HG02938 (cell line): ENCODE measurements around the gene LRMDA.
A peak's percentile ranks its signal among the peaks of the same experiment; 100 is the strongest.

Experiments used
- ATAC-seq: cut with Tn5 transposase; IDR thresholded peaks from one replicate; pipeline ENCODE4 v1.9.1; 2021; ENCODE audit warnings: mild to moderate bottlenecking, moderate library complexity; ENCODE audit not compliant: unreplicated experiment

Gene LRMDA

GRCh38 chr10:76546411-76546810 lies 1115.0 kb downstream of the LRMDA start:
- ATAC-seq, result no peak

DNA sequence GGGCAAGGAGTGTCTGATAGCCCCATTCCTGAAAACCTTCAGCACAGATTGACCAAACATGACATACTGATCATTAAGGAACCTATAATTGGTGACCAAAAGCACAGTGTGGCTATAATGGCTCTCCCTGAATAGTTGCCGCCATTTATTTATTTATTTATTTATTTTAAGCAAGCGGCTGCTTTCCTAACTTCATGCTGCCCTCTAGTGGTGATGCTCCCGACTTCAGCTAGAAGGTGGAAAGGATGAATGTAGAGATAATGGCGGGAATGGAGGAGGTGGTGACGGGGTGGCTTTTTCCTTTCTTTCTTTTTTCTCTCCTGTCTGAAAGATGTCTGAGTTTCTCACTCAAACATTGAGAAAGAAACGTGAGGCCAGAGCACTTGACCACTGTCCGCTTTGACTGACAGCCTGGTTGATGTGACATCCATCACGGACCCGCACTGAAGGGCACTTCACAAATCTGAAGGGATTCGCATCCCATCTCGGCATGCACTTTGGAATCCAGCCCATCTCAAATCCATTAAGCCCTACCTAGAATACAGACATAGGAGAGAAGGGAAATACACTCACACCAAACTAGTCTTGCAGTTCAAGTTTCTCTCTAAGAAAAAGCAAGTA lies 1116.0 kb downstream of the LRMDA start:
- peak; percentile 61 for ATAC-seq

DNA sequence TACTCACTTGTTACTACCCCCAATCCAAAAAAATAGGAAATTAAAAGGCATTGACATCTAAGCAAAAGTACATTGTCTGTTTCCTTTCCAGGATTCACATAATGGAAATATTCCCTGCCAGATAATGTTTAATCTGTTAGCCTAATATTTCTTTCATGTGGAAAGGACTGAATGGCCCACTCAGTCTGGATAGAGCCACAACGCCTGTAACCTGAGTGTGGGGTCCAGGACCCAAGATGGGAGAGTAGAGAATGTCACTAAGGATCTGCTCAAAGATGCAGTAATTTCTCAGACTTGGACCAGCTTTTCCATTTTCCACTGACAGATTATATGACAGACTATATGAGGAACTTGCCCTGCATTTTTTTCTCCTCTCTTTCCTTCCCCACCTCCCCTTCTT lies 1117.3 kb downstream of the LRMDA start:
- ATAC-seq, result no peak

- ATAC-seq, result no peak
Measured at GRCh38 chr10:76549171-76549570, 1117.7 kb downstream of the LRMDA start.

DNA sequence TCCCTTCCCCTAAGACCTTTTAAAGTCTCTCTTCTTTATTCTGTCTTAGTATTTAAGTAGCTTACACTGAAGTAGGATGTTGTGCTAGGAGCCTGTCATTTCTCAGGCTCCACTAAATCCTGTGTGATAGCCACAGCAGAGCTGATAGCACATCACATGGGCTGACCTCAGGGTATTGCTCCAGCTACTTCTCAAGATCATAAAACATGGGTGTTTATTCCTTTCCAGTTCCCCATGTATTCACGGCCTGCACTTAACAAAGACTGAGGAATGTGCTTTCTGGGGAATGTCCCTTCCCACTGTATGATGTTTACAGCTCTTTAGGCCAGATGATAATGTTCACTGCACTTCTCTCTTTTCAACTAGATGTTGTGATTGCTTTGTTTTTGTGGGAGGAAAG lies 1119.4 kb downstream of the LRMDA start:
- ATAC-seq, result no peak

- no peak for ATAC-seq
Measured at GRCh38 chr10:76552091-76552873, 1120.9 kb downstream of the LRMDA start.

- ATAC-seq, result no peak
Measured at GRCh38 chr10:76553263-76554032, 1122.0 kb downstream of the LRMDA start.

DNA sequence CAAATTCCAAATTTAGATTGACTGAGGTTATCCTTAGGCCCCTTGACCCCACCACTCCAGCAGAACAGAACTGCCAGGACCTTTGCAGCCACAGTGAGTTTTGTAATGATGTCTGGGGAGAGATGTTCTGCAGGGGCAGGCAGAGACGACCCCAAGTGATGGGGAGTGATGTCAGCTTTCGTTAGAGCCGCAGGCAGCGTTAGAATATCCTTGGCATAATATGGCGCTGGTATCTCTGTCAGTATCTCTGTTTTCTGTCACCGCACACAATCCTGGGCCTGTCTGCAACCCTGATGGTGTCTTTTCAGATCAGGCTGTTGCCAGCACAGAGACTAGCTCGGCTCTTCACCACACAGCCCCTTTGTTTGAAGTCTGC lies 1122.6 kb downstream of the LRMDA start:
- ATAC-seq, result no peak

GRCh38 chr10:76554478-76554877 lies 1123.1 kb downstream of the LRMDA start:
- no peak for ATAC-seq

DNA sequence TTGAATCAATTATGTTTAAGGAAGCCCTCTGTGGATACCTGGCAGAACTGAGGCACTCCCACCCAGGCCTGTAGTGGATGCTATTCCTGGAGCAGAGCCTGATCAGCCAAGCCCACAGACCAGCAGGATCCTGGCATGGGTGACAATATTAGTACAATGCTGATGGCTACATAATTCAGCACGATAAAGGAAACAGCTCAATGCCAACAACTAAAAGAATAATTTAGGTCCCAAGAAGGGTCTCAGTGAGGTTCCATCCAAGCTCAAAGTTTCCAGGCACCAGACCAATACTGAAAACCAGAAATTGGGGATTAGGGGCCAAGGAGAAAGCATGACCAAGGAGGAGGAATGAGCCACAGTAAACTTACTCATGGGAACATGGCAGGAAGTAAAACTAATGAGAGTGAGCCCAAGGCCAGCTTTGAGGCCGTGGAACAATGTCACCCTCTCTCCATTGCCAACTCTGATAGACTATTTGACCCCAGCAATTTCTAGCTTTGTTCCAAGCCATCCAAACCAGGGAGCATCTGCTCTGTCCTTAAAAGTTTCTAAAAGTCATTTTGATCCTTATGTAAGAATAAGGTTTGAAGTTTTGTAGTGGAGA lies 1123.7 kb downstream of the LRMDA start:
- ATAC-seq, result no peak

- no peak for ATAC-seq
Measured at GRCh38 chr10:76557366-76557765, 1125.9 kb downstream of the LRMDA start.

GRCh38 chr10:76558586-76558985 lies 1127.2 kb downstream of the LRMDA start:
- ATAC-seq, result no peak

- ATAC-seq, result no peak
Measured at GRCh38 chr10:76558996-76559891, 1127.8 kb downstream of the LRMDA start.

- ATAC-seq, result no peak
Measured at GRCh38 chr10:76559892-76560220, 1128.4 kb downstream of the LRMDA start.

GRCh38 chr10:76560338-76560737 lies 1128.9 kb downstream of the LRMDA start:
- no peak for ATAC-seq

- no peak for ATAC-seq
Measured at GRCh38 chr10:76563286-76563685, 1131.9 kb downstream of the LRMDA start.

DNA sequence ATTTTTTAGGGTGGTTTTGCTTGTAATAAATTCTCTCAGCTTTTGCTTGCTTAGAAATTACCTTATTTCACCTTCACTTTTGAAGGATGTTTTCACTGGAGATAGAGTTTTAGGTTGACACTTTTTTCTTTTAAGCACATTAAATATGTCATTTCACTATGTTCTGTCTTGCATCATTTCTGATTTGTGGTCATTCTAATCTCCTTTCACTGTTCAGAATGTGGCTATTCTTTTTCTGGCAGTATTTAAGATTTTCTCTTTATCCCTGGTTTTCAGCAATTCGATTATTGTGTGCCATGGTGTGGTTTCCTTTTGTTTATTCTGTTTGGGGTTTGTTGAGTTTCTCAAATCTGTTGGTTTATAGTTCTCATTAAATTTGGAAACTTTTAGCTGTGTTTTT lies 1140.6 kb downstream of the LRMDA start:
- no peak for ATAC-seq

DNA sequence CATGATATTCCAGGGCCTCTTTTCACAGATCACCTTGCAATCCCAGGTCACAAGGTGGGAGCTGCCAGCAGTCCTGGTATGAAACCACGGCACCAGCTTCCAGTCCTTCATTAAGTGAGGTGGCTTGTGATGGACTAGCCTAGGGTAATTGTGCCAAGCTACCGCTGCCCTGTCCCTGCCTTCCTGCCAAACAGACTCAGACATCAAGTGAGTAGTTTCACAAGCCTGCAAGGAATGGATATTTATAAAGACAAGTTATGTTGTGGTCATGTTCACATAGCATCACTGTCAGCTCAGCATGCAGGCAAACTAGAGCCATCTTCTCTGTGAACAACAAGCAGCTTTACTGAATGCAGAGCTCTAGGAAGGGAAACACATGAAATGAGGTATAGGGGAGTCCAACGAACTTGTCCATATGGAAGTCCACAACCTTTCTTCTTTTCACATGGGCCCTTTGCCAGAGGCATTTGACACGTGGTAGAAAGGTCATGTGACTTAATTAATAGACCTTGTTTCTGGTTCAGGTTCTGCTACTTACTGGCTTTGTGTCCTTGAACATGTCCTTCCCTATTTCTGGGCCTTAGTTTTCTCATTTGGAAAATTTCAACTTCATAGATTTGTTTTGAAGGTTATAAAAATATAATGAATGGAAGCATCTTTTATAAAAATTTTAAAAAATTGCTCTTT lies 1145.0 kb downstream of the LRMDA start:
- ATAC-seq, result no peak

DNA sequence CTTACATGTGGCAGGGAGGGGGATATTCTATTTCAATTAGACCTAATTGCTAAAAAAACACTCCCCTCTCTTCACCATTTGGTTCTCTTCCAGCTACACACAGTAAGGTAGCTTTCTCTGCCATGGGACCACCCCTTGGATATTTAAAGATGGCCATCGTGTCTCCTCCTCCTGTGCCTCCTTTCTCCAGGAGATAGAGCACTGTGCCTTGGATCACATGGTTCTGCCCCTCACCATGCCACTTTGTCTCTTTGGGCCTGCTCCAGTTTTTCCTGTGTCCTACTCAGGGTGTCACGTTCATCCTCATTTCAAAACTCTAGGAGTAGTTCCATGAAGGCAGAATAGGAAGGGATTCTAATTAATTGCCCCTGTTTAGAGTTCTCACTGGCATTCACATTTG lies 1146.0 kb downstream of the LRMDA start:
- no peak for ATAC-seq
